Activated effector memory CD4-positive, alpha-beta T cell treated with anti-CD3 and anti-CD28 coated beads, Interleukin-2, amount 50 U/mL, for 16 hours (primary cell): ENCODE measurements around the gene REPIN1.

ENCODE experiments used
- DNase-seq: peaks from one replicate; pipeline ENCODE4 v3.0.0-alpha.2; 2020

The REPIN1 gene

GRCh38 chr7:150378115-150378852 is 9.7 kb downstream of the REPIN1 start:
- DNase-seq: peak; percentile 77

- DNase-seq: peak; percentile 98
Measured at GRCh38 chr7:150378853-150379440, 10.3 kb downstream of the REPIN1 start, which contains the start of gene ZNF775. Gene ZNF775 (plus strand): TSS chr7:150379330. CDS start chr7:150388471, 9,141 bp downstream.

- DNase-seq: peak; percentile 68
Measured at GRCh38 chr7:150379441-150380379, 11.1 kb downstream of the REPIN1 start.

GRCh38 chr7:150380463-150380862 is 11.8 kb downstream of the REPIN1 start:
- DNase-seq: peak; percentile 57

- DNase-seq: peak; percentile 50
Measured at GRCh38 chr7:150381096-150381495, 12.5 kb downstream of the REPIN1 start.

GRCh38 chr7:150381785-150382122 is 13.1 kb downstream of the REPIN1 start:
- peak; percentile 49 for DNase-seq

GRCh38 chr7:150382123-150382843 is 13.7 kb downstream of the REPIN1 start:
- peak; percentile 57 for DNase-seq

- DNase-seq: peak; percentile 49
Measured at GRCh38 chr7:150382844-150383225, 14.2 kb downstream of the REPIN1 start.

GRCh38 chr7:150383710-150384397 is 15.2 kb downstream of the REPIN1 start:
- peak; percentile 58 for DNase-seq

- DNase-seq: peak; percentile 39
Measured at GRCh38 chr7:150384406-150385301, 16.0 kb downstream of the REPIN1 start.

- DNase-seq: peak; percentile 39
Measured at GRCh38 chr7:150385302-150385723, 16.7 kb downstream of the REPIN1 start.

- peak; percentile 24 for DNase-seq
Measured at GRCh38 chr7:150385884-150386283, 17.3 kb downstream of the REPIN1 start.

GRCh38 chr7:150388306-150388705 is 19.7 kb downstream of the REPIN1 start:
- DNase-seq: peak; percentile 27

GRCh38 chr7:150388709-150389531 is 20.3 kb downstream of the REPIN1 start:
- DNase-seq: peak; percentile 59

- DNase-seq: no peak
Measured at GRCh38 chr7:150389532-150389816, 20.9 kb downstream of the REPIN1 start.

- no peak for DNase-seq
Measured at GRCh38 chr7:150390205-150390604, 21.6 kb downstream of the REPIN1 start.

GRCh38 chr7:150393325-150393724 is 24.7 kb downstream of the REPIN1 start:
- DNase-seq: no peak

- DNase-seq: peak; percentile 31
Measured at GRCh38 chr7:150396426-150396825, 27.8 kb downstream of the REPIN1 start.

- DNase-seq: peak; percentile 54
Measured at GRCh38 chr7:150396851-150397260, 28.2 kb downstream of the REPIN1 start.
